ENCODE measurements around the gene ZBTB37.
"Not testable (repeated sequence)": the region's sequence is repeated elsewhere in the genome, so short reads cannot be mapped to it uniquely, and the experiment has no call there.

The ZBTB37 gene

DNA sequence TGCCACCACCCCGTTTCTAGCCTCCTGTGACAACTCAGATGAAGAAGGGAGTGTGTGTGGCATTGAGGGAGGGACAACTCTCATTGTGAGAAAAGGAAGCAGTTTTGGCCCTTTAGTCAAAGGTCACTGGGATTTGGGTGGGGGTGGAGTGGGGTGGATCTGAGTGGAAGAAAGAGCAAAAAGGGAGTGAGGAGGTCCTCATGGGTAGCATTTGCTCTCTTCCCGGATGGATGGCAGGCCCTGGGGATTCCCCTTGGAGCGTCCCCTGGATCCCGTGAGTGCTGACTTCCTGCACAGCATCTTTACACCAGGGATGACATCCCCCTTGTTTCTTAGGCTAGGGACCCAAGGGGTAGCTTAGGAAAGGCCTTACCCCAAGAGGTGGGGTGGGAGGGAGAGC, 48.5 kb downstream of the ZBTB37 start:
- Mint-ChIP-seq H3K4me1 (no peaks in the 10 kb centered on the region), H3K4me3 (no peak overlapping the region), H3K27ac (no peak overlapping the region), H3K36me3 (no peaks in the 10 kb centered on the region), H3K9me3 (no peaks in the 10 kb centered on the region)
- DNase-seq (ENCODE audit: low spot score in 2 of 2) = no peak
- ATAC-seq = no peak

DNA sequence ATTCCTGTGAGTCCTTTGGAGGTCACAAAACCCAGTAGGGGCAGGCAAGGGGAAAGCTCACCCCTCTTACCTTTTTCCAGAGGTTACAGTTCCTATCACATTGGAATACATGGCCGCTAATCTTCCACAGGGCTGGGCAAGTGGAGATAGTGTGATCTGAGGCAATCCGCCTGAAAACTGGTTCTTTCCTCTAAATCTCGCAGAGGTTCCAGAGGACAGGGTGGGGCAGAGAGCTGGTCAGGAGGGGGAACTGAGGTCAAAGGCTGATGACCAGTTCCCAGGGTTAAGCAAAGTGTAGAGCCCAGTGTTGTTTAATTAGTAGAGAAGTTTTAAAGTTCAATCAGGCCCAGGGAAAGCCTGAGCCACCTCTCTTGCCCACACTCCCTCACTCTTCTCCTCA, 49.0 kb downstream of the ZBTB37 start, which contains the start of gene SERPINC1:
TSS of gene SERPINC1 (minus strand) at position 179 of the 400 bp plus-strand sequence. CDS start at position 111, 68 bp downstream.
- Mint-ChIP-seq H3K36me3 (no peaks in the 10 kb centered on the region), H3K27ac (peak within 1 kb of the TSS; percentile 55), H3K4me3 (no peak within 1 kb of the TSS), H3K4me1 (no peaks in the 10 kb centered on the region), H3K9me3 (no peaks in the 10 kb centered on the region)
- ATAC-seq (no peak), DNase-seq (ENCODE audit: low spot score in 2 of 2) (no peak)

DNA sequence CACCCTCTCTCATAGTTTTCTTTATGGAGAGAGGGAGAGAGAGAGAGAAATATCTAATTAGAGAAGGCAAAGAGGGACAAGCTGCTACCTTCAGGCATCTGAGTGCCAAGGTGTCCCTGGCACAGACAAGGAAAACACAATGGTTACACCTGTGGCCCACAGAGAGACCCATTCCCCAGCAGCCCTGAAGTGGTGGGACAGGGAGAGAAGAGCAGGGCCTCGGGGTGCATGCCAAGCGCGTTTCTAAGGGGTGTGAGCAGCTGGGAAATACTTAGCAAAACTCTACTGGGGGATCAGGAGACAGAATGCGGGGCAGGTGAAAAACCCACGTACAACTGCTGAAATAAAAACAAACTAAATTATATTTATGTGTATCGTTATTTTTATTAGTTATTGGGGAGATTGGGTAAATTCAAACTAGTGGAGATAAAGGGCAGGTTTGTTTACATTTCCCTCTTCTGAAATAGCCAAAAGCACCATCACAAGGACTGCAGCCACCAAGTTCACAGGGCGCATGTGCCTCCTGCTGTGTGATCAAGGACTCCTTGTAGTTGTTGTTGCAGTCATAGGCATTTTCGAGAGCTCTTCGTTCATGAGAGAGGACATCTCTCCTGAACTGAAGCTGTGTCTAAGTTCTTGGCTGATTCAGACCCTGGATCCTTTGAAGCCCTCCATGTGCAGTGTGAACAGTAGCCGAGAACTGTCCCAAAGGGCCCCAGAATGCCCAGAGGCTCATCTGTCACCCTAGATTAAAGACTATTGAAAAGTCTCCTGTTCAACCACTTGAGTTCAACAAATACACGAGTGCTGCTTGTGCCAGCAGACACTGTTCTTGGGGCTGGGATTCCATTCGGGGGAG, 49.7 kb downstream of the ZBTB37 start:
- no peak overlapping the region for H3K27ac Mint-ChIP-seq
- no peaks in the 10 kb centered on the region for H3K9me3 Mint-ChIP-seq
- H3K4me3 Mint-ChIP-seq = no peak overlapping the region
- DNase-seq (ENCODE audit: low spot score in 2 of 2) (no peak), ATAC-seq (no peak)
- H3K36me3 Mint-ChIP-seq = no peaks in the 10 kb centered on the region
- no peaks in the 10 kb centered on the region for H3K4me1 Mint-ChIP-seq

DNA sequence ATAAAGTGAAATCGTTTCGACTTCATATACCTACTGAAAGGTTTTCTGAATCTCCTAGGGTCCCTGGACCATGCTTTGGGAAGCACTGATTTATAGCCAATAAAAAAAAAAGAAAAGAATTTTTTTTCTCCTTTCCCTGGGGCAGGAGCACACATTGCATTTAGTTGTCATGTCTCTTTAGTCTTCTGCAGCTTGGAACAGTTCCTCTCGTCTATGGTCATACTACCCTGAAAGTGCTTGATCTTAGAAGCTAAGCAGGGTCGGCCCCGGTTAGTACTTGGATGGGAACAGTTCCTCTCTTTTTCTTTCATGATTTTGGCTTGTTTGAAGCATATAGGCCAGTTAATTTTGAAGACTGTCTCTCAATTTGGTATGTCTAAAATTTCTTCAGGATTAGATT, 52.7 kb downstream of the ZBTB37 start:
- Mint-ChIP-seq H3K27ac (no peak overlapping the region), H3K4me3 (no peak overlapping the region), H3K4me1 (no peaks in the 10 kb centered on the region), H3K9me3 (no peaks in the 10 kb centered on the region), H3K36me3 (no peaks in the 10 kb centered on the region)
- no peak for ATAC-seq
- DNase-seq (ENCODE audit: low spot score in 2 of 2) = no peak

DNA sequence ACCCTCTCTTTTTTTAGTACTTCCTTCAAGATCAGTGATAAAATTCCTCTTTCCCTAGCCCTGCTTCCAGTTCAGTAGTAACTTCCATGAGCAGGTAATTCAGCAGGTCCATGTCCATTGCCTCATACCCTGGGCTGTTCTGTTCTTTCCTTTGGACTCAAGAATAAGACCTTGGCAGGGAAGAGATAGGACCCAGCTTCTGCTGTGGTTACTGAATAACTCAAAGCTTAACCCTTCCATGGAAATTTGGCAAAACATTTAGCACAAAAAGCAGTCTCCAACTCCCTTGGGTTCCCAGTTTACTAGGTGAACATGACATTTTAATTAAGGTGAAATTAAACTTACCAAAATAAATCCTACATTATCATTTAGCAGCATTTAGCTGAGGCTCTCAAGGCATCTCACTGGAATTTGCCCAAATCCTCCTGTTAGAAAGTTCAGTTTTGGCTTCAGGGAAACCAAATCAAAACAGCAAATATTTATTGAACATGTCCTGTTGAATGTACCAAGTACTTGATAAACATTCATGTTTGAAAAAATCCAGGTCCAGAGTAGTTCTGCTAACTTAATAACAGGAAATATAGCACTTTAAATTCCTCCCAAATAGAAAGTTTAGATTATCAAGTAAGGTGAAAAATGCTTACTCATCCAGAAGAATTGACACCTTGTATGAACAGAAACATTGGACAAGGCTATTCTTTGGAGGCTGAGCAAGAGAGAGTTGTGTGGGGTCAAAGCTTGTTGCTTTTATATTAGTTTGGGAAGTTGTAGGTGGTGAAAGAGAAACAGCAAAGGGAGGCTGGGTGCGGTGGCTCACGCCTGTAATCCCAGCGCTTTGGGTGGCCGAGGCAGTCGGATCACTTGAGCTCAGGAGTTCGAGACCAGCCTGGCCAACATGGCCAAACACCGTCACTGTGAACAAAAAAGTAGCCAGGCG, 57.4 kb downstream of the ZBTB37 start:
- DNase-seq (ENCODE audit: low spot score in 2 of 2) (no peak), ATAC-seq (no peak)
- no peak overlapping the region for H3K4me3 Mint-ChIP-seq
- H3K36me3 Mint-ChIP-seq = no peaks in the 10 kb centered on the region
- no peaks in the 10 kb centered on the region for H3K4me1 Mint-ChIP-seq
- peak overlapping the region; percentile 13 for H3K27ac Mint-ChIP-seq
- no peaks in the 10 kb centered on the region for H3K9me3 Mint-ChIP-seq

DNA sequence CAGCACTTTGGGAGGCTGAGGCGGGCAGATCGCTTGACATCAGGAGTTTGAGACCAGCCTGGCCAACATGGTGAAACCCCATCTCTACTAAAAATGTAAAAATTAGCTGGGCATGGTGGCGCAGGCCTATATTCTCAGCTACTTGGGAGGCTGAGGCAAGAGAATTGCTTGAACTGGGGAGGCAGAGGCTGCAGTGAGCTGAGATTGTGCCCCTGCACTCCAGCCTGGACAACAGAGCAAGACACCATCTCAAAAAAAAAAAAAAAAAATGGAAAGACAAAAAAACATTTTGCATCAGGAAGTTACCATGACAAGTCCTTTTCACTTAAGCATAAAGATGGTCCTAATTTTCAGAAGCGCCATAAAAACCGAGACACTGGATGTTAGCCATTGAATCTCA, 62.4 kb downstream of the ZBTB37 start:
- H3K4me3 Mint-ChIP-seq; DNase-seq (ENCODE audit: low spot score in 2 of 2); H3K27ac Mint-ChIP-seq; ATAC-seq; H3K4me1 Mint-ChIP-seq; H3K9me3 Mint-ChIP-seq: not testable (repeated sequence)
- peaks cover 42% of the 10 kb centered on the region for H3K36me3 Mint-ChIP-seq

DNA sequence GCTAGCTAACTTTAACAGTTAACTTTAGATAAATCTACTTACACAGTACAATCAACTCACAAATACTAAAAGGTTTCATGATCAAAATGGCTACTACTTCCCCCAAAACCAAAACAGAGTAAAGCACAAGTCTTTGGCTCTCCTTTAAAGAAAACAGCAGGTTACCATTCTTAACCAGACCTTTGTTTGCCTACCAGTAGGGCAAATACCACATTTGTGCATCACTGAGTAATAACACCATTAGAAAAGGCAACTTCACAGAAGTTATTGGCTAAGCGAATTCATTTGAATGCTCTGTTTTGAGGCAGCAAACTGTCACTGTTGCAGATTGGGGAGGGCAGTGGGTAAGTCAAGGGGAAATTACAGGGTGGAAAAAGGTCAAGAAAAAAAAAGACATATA, 66.3 kb downstream of the ZBTB37 start:
- no peaks in the 10 kb centered on the region for H3K9me3 Mint-ChIP-seq
- ATAC-seq (peak; percentile 55), DNase-seq (ENCODE audit: low spot score in 2 of 2) (no peak)
- H3K4me1 Mint-ChIP-seq = peaks cover 5% of the 10 kb centered on the region
- no peak overlapping the region for H3K4me3 Mint-ChIP-seq
- H3K27ac Mint-ChIP-seq = no peak overlapping the region
- peaks cover 81% of the 10 kb centered on the region for H3K36me3 Mint-ChIP-seq

DNA sequence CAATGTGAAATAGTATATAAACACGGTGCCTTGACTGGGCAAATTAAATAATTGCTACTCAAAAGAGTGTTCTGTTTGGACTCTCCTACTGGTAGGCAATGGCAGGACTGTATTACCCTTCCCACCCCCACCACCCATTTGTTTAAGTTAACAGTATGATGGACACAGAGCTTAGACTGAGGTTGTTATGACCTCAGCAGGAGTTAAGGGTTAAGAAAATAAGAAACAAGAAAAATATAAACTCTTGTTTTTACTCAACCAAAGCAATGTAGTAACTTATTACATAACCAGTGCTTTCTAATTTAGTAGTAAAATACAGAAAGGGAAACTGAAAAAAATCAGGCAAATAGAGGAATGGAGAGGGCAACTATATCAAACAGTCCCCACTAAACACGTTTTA, 68.9 kb downstream of the ZBTB37 start:
- Mint-ChIP-seq H3K27ac (peak overlapping the region; percentile 8), H3K4me3 (no peak overlapping the region), H3K9me3 (no peaks in the 10 kb centered on the region), H3K36me3 (peaks cover 100% of the 10 kb centered on the region), H3K4me1 (peaks cover 5% of the 10 kb centered on the region)
- ATAC-seq (no peak), DNase-seq (ENCODE audit: low spot score in 2 of 2) (no peak)

DNA sequence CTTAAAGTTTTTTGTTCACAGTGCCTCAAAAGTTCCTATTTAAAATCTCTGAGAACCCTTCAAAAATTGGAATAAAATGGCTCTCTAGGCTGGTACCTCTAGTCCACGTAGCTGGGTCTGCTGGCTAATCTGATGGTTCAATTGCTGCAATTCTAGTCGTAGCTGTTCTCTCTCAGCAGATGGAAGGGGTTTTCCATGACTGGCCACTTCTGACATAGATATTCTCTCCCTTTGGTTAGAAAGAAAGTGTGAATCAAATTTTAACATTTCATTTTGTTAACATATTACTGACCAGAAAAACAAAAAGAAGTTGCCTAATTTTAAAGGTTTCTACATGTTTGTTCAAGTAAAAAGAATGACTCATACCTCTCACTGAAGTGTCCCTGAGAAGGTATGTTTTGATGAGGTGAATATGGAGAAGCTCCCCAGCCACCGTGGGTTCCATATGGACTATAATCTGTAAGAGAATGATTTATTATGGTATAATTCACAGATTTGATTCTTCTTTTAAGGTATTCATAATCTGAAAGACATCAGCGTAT, 78.3 kb downstream of the ZBTB37 start:
- Mint-ChIP-seq H3K4me3 (no peak overlapping the region), H3K27ac (peak overlapping the region; percentile 50), H3K9me3 (no peaks in the 10 kb centered on the region), H3K4me1 (no peaks in the 10 kb centered on the region), H3K36me3 (peaks cover 97% of the 10 kb centered on the region)
- ATAC-seq = peak; percentile 59
- no peak for DNase-seq (ENCODE audit: low spot score in 2 of 2)

DNA sequence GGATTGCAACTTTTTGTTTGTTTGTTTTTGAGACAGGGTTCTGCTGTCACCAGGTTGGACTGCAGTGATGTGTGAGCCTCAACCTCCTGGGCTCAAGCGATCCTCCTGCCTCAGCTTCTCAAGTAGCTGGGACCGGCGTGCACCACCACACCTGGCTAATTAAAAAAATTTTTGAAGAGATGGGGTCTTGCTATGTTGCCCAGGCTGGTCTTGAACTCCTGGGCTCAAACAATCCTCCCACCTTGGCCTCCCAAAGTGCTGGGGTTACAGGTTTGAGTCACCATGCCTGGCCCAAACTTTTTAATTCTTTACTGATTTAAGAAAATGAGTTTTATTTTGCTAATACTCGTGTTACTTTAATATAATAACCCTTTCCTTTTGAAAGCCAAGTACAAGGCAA, 80.4 kb downstream of the ZBTB37 start:
- Mint-ChIP-seq H3K36me3 (peaks cover 97% of the 10 kb centered on the region), H3K9me3 (no peaks in the 10 kb centered on the region), H3K4me1 (peaks cover 5% of the 10 kb centered on the region), H3K27ac (no peak overlapping the region), H3K4me3 (no peak overlapping the region)
- DNase-seq (ENCODE audit: low spot score in 2 of 2) (no peak), ATAC-seq (no peak)

Measured in stimulated activated effector memory CD8-positive, alpha-beta T cell treated with anti-CD3 and anti-CD28 coated beads, Interleukin-12 subunit alpha, Interleukin-12 subunit beta, amount 100 ng/mL, for 72 hours (primary cell).